ENCODE results near the gene PLCXD1.
"Not testable (repeated sequence)": the region's sequence is repeated elsewhere in the genome, so short reads cannot be mapped to it uniquely, and the experiment has no call there.

Gene PLCXD1

GRCh38 chrX:281166-281999, at the start of gene PLCXD1:
PLCXD1 (plus strand) TSS chrX:281381; CDS start chrX:284188, 2,807 bp downstream.
- no peak for DNase-seq

- DNase-seq, result not testable (repeated sequence)
These were observed 49.4 kb upstream of the PLCXD1 start for GRCh38 chrX:231637-232277.

- DNase-seq, result not testable (repeated sequence)
These were observed 48.9 kb upstream of the PLCXD1 start for GRCh38 chrX:232278-232655.

GRCh38 chrX:236201-236600, 45.0 kb upstream of the PLCXD1 start:
- DNase-seq, result not testable (repeated sequence)

GRCh38 chrX:250965-251364, 30.2 kb upstream of the PLCXD1 start:
- DNase-seq, result no peak

GRCh38 chrX:251396-252243, 29.6 kb upstream of the PLCXD1 start:
- not testable (repeated sequence) for DNase-seq

GRCh38 chrX:252244-252956, 28.8 kb upstream of the PLCXD1 start:
- DNase-seq, result no peak

- no peak for DNase-seq
These were observed 28.3 kb upstream of the PLCXD1 start for GRCh38 chrX:252957-253291.

GRCh38 chrX:253451-254297, 27.5 kb upstream of the PLCXD1 start:
- DNase-seq, result no peak

GRCh38 chrX:254630-255215, 26.5 kb upstream of the PLCXD1 start:
- DNase-seq, result no peak

GRCh38 chrX:255923-256331, 25.3 kb upstream of the PLCXD1 start:
- DNase-seq, result no peak

- not testable (repeated sequence) for DNase-seq
These were observed 24.1 kb upstream of the PLCXD1 start for GRCh38 chrX:257054-257453.

- DNase-seq, result no peak
These were observed 23.4 kb upstream of the PLCXD1 start for GRCh38 chrX:257681-258289.

GRCh38 chrX:258291-259040, 22.7 kb upstream of the PLCXD1 start:
- DNase-seq, result no peak

GRCh38 chrX:259692-260355, 21.4 kb upstream of the PLCXD1 start:
- DNase-seq, result no peak

GRCh38 chrX:261167-261918, 19.8 kb upstream of the PLCXD1 start:
- DNase-seq, result no peak

- no peak for DNase-seq
These were observed 19.2 kb upstream of the PLCXD1 start for GRCh38 chrX:261919-262352.

GRCh38 chrX:262381-262909, 18.7 kb upstream of the PLCXD1 start:
- no peak for DNase-seq

GRCh38 chrX:264006-264405, 17.2 kb upstream of the PLCXD1 start:
- not testable (repeated sequence) for DNase-seq

Measured in GDM1 (cell line).